RWPE2 (cell line): ENCODE data around the gene VDAC2.

ENCODE experiments used
- ATAC-seq: fragments of 200-7000 bp; cut with Tn5 transposase; 3 replicates; pipeline ENCODE4 v1.9.1; 2021; ENCODE audit warnings: low read depth
- DNase-seq: peaks from one replicate; pipeline ENCODE4 v3.0.0-alpha.2; 2020; ENCODE audit warnings: low spot score
- H3K27ac ChIP-seq: fragments of 450-650 bp; 2 replicates; pipeline ENCODE4 v1.5.1; 2017; ENCODE audit warnings: mild to moderate bottlenecking; ENCODE audit not compliant: poor library complexity, severe bottlenecking
- H3K27me3 ChIP-seq: fragments of 250-450 bp; sonication (Bioruptor Pico); 2 replicates; pipeline ENCODE4 v1.5.1; 2021; ENCODE audit warnings: mild to moderate bottlenecking, moderate library complexity; ENCODE audit not compliant: insufficient read depth, poor library complexity, severe bottlenecking
- H3K36me3 ChIP-seq: fragments of 250-450 bp; sonication (Bioruptor Pico); 2 replicates; pipeline ENCODE4 v1.5.1; 2020; ENCODE audit warnings: low read depth, mild to moderate bottlenecking, moderate library complexity
- H3K4me1 ChIP-seq: fragments of 250-450 bp; sonication (Bioruptor Pico); 2 replicates; pipeline ENCODE4 v1.5.1; 2021; ENCODE audit warnings: mild to moderate bottlenecking, moderate library complexity; ENCODE audit not compliant: insufficient read depth, poor library complexity, severe bottlenecking
- H3K4me3 ChIP-seq: fragments of 250-450 bp; sonication (Bioruptor Pico); 2 replicates; pipeline ENCODE4 v1.5.1; 2021; ENCODE audit warnings: mild to moderate bottlenecking, moderate library complexity; ENCODE audit not compliant: severe bottlenecking
- H3K9me3 ChIP-seq: fragments of 250-450 bp; sonication (Bioruptor Pico); 2 replicates; pipeline ENCODE4 v1.5.1; 2021; ENCODE audit warnings: mild to moderate bottlenecking, moderate library complexity; ENCODE audit not compliant: severe bottlenecking
- CTCF ChIP-seq: fragments of 450-650 bp; IDR thresholded peaks from one replicate; pipeline ENCODE4 v1.5.1; 2017; ENCODE audit warnings: mild to moderate bottlenecking, moderate library complexity; ENCODE audit not compliant: poor library complexity, severe bottlenecking

The VDAC2 gene

DNA sequence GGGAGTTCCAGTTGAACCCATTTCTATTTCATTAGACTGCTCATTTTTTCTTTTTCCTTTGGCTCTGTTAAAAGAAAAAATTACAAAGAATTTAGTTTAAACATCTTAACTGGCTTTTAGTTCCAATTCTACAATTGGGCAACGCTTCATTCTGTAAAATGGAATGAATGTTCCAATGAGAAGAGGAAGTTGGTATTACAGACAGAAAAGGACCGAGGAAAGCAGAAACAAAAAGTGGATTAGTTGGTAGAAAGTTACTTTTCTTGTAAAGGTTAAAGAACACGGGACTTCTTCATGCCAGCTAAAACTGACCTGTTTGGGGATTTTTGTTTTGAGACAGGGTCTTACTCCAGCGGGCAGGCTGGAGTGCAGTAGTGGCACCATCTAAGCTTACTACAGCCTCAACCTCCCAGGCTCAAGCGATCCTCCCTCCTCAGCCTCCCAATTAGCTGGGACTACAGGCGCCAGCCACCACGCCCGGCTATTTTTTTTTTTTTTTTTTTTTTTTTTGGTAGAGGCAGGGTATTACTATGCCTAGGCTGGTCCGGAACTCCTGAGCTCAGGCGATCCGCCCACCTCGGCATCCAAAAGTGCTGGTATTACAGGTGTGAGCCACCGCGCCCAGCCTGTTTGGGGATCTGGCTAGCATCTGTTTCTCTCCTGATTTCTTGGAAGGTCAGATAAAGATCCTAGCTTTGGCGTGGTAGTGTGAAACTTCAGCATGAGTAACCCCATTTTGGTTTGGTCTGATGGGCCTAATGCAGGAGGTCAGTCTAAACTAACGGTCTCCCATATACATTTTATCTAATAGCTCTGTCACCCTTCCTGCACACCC lies 1.3 kb upstream of the VDAC2 start:
- peaks cover 32% of the 10 kb centered on the region for H3K36me3 ChIP-seq
- no peak for TF ChIP-seq CTCF
- peak overlapping the region; percentile 86 for H3K27ac ChIP-seq
- ATAC-seq (no peak), DNase-seq (no peak)
- H3K9me3 ChIP-seq: no peaks in the 10 kb centered on the region
- peak overlapping the region; percentile 78 for H3K4me3 ChIP-seq
- no peaks in the 10 kb centered on the region for H3K27me3 ChIP-seq
- H3K4me1 ChIP-seq: peaks cover 43% of the 10 kb centered on the region

DNA sequence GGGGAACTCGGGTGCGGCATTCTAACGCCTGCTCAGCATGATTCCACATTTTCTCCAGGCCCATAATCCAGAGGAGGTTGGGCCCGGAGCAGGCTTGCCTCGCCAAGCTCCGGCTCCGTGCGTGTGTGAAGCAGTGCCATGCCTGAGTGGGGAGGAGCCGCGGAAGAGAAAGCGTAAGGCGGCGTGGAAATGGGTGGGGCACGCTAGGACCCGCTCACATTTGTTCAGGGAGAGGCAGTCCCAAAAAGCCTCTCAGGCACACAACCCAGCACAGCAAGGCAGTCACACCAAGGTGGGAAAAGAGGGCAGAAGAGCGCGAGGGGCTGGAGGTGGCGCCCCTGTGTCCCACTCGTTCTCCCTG lies 695 bp upstream of the VDAC2 start:
- TF ChIP-seq CTCF: no peak
- ATAC-seq (peak; percentile 19; the same call in 2 of the 3 replicates), DNase-seq (no peak)
- Histone ChIP-seq H3K4me1 (peaks cover 43% of the 10 kb centered on the region), H3K9me3 (no peaks in the 10 kb centered on the region), H3K27ac (peak overlapping the region; percentile 86), H3K36me3 (peaks cover 38% of the 10 kb centered on the region), H3K27me3 (no peaks in the 10 kb centered on the region), H3K4me3 (peak overlapping the region; percentile 78)

DNA sequence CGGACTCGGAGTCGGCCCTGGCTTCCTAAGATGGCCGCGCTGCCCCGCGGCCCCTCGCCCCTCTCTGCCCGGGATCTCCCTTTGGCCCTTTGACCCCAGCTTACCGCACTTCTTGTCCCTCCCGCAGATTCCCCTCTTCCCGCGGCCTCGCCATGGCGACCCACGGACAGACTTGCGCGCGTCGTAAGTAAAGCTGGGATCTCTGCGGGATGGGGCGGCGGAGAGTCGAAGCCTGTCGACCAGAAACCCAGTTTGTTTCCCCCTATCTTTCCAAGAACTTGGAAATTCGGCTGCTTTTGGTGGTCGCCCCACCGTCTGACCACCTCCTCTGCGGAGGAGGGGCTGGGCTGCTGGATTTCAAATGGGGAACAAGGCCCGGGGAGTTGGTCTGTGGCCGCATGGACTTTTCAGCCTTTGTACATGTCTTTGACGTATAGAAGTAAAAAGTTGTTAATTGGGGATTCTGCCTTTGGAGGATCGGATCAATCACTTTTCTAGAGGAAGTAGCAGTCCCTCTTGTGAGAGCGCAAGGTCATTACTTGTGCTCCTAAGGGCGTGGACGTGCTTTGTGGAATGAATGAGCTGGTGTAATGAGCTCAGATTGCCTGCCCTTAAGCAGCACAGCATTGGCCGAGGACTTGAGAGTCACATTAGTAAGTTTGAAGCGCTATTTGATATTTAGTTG lies 553 bp downstream of the VDAC2 start:
- Histone ChIP-seq H3K36me3 (peaks cover 51% of the 10 kb centered on the region), H3K27me3 (no peaks in the 10 kb centered on the region), H3K9me3 (no peaks in the 10 kb centered on the region), H3K4me3 (peak overlapping the region; percentile 78), H3K4me1 (peaks cover 50% of the 10 kb centered on the region), H3K27ac (peak overlapping the region; percentile 86)
- ATAC-seq: peak; percentile 18; the same call in 2 of the 3 replicates
- DNase-seq: no peak
- no peak for TF ChIP-seq CTCF

DNA sequence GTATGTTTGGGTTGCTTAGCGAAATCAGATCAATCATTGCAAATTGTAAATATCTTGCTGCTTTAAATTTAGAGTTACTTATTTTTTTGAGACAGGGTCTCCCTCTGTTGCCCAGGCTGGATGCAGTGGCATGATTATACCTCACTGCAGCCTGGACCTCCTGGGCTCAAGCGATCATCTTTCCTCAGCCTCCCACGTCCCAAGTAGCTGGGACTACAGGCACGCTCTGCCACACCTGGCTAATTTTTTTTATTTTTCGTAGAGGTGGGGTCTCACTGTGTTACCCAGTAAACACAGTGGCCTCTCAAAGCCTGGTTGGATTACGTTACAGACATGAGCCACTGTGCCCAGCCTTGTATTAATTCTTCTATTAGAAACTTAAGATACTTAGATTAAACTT lies 1.7 kb downstream of the VDAC2 start:
- H3K27ac ChIP-seq: peak overlapping the region; percentile 86
- no peaks in the 10 kb centered on the region for H3K9me3 ChIP-seq
- DNase-seq: no peak
- H3K36me3 ChIP-seq: peaks cover 63% of the 10 kb centered on the region
- H3K4me1 ChIP-seq: peaks cover 49% of the 10 kb centered on the region
- no peaks in the 10 kb centered on the region for H3K27me3 ChIP-seq
- peak overlapping the region; percentile 78 for H3K4me3 ChIP-seq
- TF ChIP-seq CTCF: no peak
- ATAC-seq: no peak
